IMR-90 (cell line): Measurements from ENCODE around the gene IFT25.

Source experiments
- CEBPB ChIP-seq: IDR thresholded peaks from 2 replicates; pipeline ENCODE4 v1.6.1; 2012; ENCODE audit warnings: low read depth, low read length, improper control_type of control experiment
- CHD1 ChIP-seq: IDR thresholded peaks from 2 replicates; pipeline ENCODE4 v1.6.1; 2012; ENCODE audit warnings: low read depth, low read length, improper control_type of control experiment
- CTCF ChIP-seq: conservative IDR thresholded peaks from 2 replicates; pipeline ENCODE4 v1.5.1; 2012; ENCODE audit warnings: mild to moderate bottlenecking, low read depth, low read length, improper control_type of control experiment
- FOS ChIP-seq: fragments of 150-350 bp; IDR thresholded peaks from 2 replicates; pipeline ENCODE4 v1.6.1; 2016; ENCODE audit warnings: low read depth, low read length
- MAFK ChIP-seq: IDR thresholded peaks from 2 replicates; pipeline ENCODE4 v1.6.1; 2012; ENCODE audit warnings: low read depth, low read length, improper control_type of control experiment
- POLR2A ChIP-seq: IDR thresholded peaks from 2 replicates; pipeline ENCODE4 v1.6.1; 2012; ENCODE audit warnings: mild to moderate bottlenecking, low read depth, low read length
- RAD21 ChIP-seq: IDR thresholded peaks from 2 replicates; pipeline ENCODE4 v1.6.1; 2012; ENCODE audit warnings: low read length, improper control_type of control experiment
- RFX5 ChIP-seq: IDR thresholded peaks from 2 replicates; pipeline ENCODE4 v1.8.0; 2012; ENCODE audit warnings: low read depth, mild to moderate bottlenecking, low read length, moderate library complexity
- SMC3 ChIP-seq: fragments of 150-350 bp; IDR thresholded peaks from 2 replicates; pipeline ENCODE4 v1.6.1; 2016; ENCODE audit warnings: low read depth, mild to moderate bottlenecking, antibody characterized with exemption, low read length, moderate library complexity
- USF2 ChIP-seq: fragments of 150-350 bp; IDR thresholded peaks from 2 replicates; pipeline ENCODE4 v1.6.1; 2017; ENCODE audit warnings: mild to moderate bottlenecking, antibody characterized with exemption, low read length, low read depth

GRCh38 chr1:53945183-53945432, 391 bp downstream of the IFT25 start:
- TF ChIP-seq FOS = no peak
- TF ChIP-seq CTCF = no peak
- no peak for TF ChIP-seq MAFK
- no peak for TF ChIP-seq USF2
- TF ChIP-seq POLR2A = no peak
- no peak for TF ChIP-seq SMC3
- no peak for TF ChIP-seq RFX5
- no peak for TF ChIP-seq CHD1
- TF ChIP-seq RAD21 = no peak
- no peak for TF ChIP-seq CEBPB
